ENCODE data around the gene MBD3. TPM values are rescaled to one million over a fixed set of nuclear protein-coding genes. Genes with fewer than 3 reads are reported as not detected.

MBD3 gene
- total RNA-seq, 1 donor from 2014 or later = 106 TPM

GRCh38 chr19:1568320-1569019, 24.2 kb downstream of the MBD3 start, which contains the start of gene MEX3D:
Gene MEX3D, minus strand, starts transcription at chr19:1568325. Its CDS starts 267 bp downstream, at chr19:1568058.
- no peak for TF ChIP-seq CTCF (IDR thresholded peaks at IDR 0.05; ENCODE audit: partially characterized antibody, unreplicated experiment)
- Mint-ChIP-seq H3K4me3 (ENCODE audit: unreplicated experiment) (peak within 1 kb of the TSS; percentile 64), H3K27ac (ENCODE audit: unreplicated experiment) (peak within 1 kb of the TSS; percentile 83), H3K27me3 (ENCODE audit: unreplicated experiment) (peaks cover 16% of the 10 kb centered on the region), H3K4me1 (ENCODE audit: low read depth, unreplicated experiment) (peaks cover 6% of the 10 kb centered on the region), H3K36me3 (ENCODE audit: unreplicated experiment) (no peaks in the 10 kb centered on the region), H3K9me3 (ENCODE audit: unreplicated experiment) (peaks cover 13% of the 10 kb centered on the region)
- DNase-seq = peak; percentile 85

GRCh38 chr19:1567848-1568227, 24.8 kb downstream of the MBD3 start:
- Mint-ChIP-seq H3K27ac (ENCODE audit: unreplicated experiment) (no peak overlapping the region), H3K4me1 (ENCODE audit: low read depth, unreplicated experiment) (peaks cover 9% of the 10 kb centered on the region), H3K36me3 (ENCODE audit: unreplicated experiment) (no peaks in the 10 kb centered on the region), H3K9me3 (ENCODE audit: unreplicated experiment) (peaks cover 11% of the 10 kb centered on the region), H3K27me3 (ENCODE audit: unreplicated experiment) (peaks cover 16% of the 10 kb centered on the region), H3K4me3 (ENCODE audit: unreplicated experiment) (no peak overlapping the region)
- no peak for TF ChIP-seq CTCF (IDR thresholded peaks at IDR 0.05; ENCODE audit: partially characterized antibody, unreplicated experiment)
- peak; percentile 43 for DNase-seq

GRCh38 chr19:1567116-1567847, 25.4 kb downstream of the MBD3 start:
- peaks cover 16% of the 10 kb centered on the region for H3K27me3 Mint-ChIP-seq (ENCODE audit: unreplicated experiment)
- H3K4me3 Mint-ChIP-seq (ENCODE audit: unreplicated experiment) = peak overlapping the region; percentile 64
- peaks cover 9% of the 10 kb centered on the region for H3K4me1 Mint-ChIP-seq (ENCODE audit: low read depth, unreplicated experiment)
- peak overlapping the region; percentile 83 for H3K27ac Mint-ChIP-seq (ENCODE audit: unreplicated experiment)
- peak; percentile 40 for DNase-seq
- peaks cover 11% of the 10 kb centered on the region for H3K9me3 Mint-ChIP-seq (ENCODE audit: unreplicated experiment)
- H3K36me3 Mint-ChIP-seq (ENCODE audit: unreplicated experiment) = no peaks in the 10 kb centered on the region
- TF ChIP-seq CTCF (IDR thresholded peaks at IDR 0.05; ENCODE audit: partially characterized antibody, unreplicated experiment) = no peak

- Mint-ChIP-seq H3K4me3 (ENCODE audit: unreplicated experiment) (no peak overlapping the region), H3K27ac (ENCODE audit: unreplicated experiment) (no peak overlapping the region), H3K27me3 (ENCODE audit: unreplicated experiment) (peaks cover 15% of the 10 kb centered on the region), H3K4me1 (ENCODE audit: low read depth, unreplicated experiment) (peaks cover 9% of the 10 kb centered on the region), H3K36me3 (ENCODE audit: unreplicated experiment) (no peaks in the 10 kb centered on the region), H3K9me3 (ENCODE audit: unreplicated experiment) (peaks cover 11% of the 10 kb centered on the region)
- DNase-seq = peak; percentile 84
- no peak for TF ChIP-seq CTCF (IDR thresholded peaks at IDR 0.05; ENCODE audit: partially characterized antibody, unreplicated experiment)
These were observed 26.1 kb downstream of the MBD3 start for GRCh38 chr19:1566392-1567115.

Data from glutamatergic neuron (in vitro differentiated cells).